Upper lobe of right lung (tissue), 1 donor: ENCODE measurements around the gene SPIRE1. TPM values are rescaled to one million over a fixed set of nuclear protein-coding genes. Genes with fewer than 3 reads are reported as not detected.
A peak's percentile ranks its signal among the peaks of the same experiment; 100 is the strongest.
"Not testable (repeated sequence)": the region's sequence is repeated elsewhere in the genome, so short reads cannot be mapped to it uniquely, and the experiment has no call there.

Source experiments
- ATAC-seq: fragments of 200-7000 bp; cut with Tn5 transposase; one replicate; pipeline ENCODE4 v1.9.1; 2020; ENCODE audit warnings: mild to moderate bottlenecking, moderate library complexity
- DNase-seq: peaks from one replicate; pipeline ENCODE4 v3.0.0-alpha.2; 2020
- H3K27ac ChIP-seq: fragments of 200-600 bp; one replicate; pipeline ENCODE4 v1.8.0; 2022
- H3K27me3 ChIP-seq: fragments of 200-600 bp; one replicate; pipeline ENCODE4 v1.8.0; 2022; ENCODE audit warnings: mild to moderate bottlenecking
- H3K36me3 ChIP-seq: fragments of 200-600 bp; one replicate; pipeline ENCODE4 v1.8.0; 2022
- H3K4me1 ChIP-seq: fragments of 200-600 bp; one replicate; pipeline ENCODE4 v1.8.0; 2022
- H3K4me3 ChIP-seq: fragments of 200-600 bp; one replicate; pipeline ENCODE4 v1.8.0; 2022; ENCODE audit warnings: mild to moderate bottlenecking
- H3K9me3 ChIP-seq: fragments of 200-600 bp; one replicate; pipeline ENCODE4 v1.8.0; 2022
- intact Hi-C: fragments of 100-400 bp; cut with DNase I; formaldehyde crosslinking; loops from one replicate; pipeline ENCODE4 v1.11.0; 2022
- total RNA-seq: library from RNA; stranded (reverse); fragmentation: NEBNext Ultra II Directional; extraction: Animal tissue kit (Norgen Biotek cat#: 25700); gene quantifications from one replicate; pipeline ENCODE4 v1.2.1, GENCODE V29; 2021
- TF ChIP-seq, protein P1 (sequence below): fragments of 200-600 bp; IDR thresholded peaks from one replicate; pipeline ENCODE4 v1.8.0; 2022; ENCODE audit warnings: antibody characterized with exemption
- donor health status: DM: no; HTN: yes; CAD: no; lungs with severe emphysema.

Gene SPIRE1
- total RNA-seq, 1 donor from 2014 or later, result 48.2 TPM

- DNase-seq (no peak), ATAC-seq (no peak)
- Histone ChIP-seq H3K27ac (no peak overlapping the region), H3K4me3 (no peak overlapping the region), H3K27me3 (no peaks in the 10 kb centered on the region), H3K36me3 (peaks cover 47% of the 10 kb centered on the region), H3K4me1 (no peaks in the 10 kb centered on the region), H3K9me3 (no peaks in the 10 kb centered on the region)
- intact Hi-C loops, result no loop called here
- TF ChIP-seq, protein P1, sequence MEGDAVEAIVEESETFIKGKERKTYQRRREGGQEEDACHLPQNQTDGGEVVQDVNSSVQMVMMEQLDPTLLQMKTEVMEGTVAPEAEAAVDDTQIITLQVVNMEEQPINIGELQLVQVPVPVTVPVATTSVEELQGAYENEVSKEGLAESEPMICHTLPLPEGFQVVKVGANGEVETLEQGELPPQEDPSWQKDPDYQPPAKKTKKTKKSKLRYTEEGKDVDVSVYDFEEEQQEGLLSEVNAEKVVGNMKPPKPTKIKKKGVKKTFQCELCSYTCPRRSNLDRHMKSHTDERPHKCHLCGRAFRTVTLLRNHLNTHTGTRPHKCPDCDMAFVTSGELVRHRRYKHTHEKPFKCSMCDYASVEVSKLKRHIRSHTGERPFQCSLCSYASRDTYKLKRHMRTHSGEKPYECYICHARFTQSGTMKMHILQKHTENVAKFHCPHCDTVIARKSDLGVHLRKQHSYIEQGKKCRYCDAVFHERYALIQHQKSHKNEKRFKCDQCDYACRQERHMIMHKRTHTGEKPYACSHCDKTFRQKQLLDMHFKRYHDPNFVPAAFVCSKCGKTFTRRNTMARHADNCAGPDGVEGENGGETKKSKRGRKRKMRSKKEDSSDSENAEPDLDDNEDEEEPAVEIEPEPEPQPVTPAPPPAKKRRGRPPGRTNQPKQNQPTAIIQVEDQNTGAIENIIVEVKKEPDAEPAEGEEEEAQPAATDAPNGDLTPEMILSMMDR, result no peak
Observed at GRCh38 chr18:12491611-12492435, 166.1 kb downstream of the SPIRE1 start.

GRCh38 chr18:12485479-12486105 is 172.3 kb downstream of the SPIRE1 start:
- ATAC-seq (no peak), DNase-seq (no peak)
- no peaks in the 10 kb centered on the region for H3K4me1 ChIP-seq
- no peak overlapping the region for H3K4me3 ChIP-seq
- H3K27ac ChIP-seq, result no peak overlapping the region
- H3K9me3 ChIP-seq, result no peaks in the 10 kb centered on the region
- H3K27me3 ChIP-seq, result no peaks in the 10 kb centered on the region
- TF ChIP-seq, protein P1, result no peak
- intact Hi-C loops, result no loop called here
- H3K36me3 ChIP-seq, result peaks cover 11% of the 10 kb centered on the region

GRCh38 chr18:12481915-12482314 is 176.0 kb downstream of the SPIRE1 start:
- DNase-seq, H3K27ac ChIP-seq, ATAC-seq, H3K9me3 ChIP-seq, H3K4me3 ChIP-seq, intact Hi-C loops, H3K4me1 ChIP-seq, H3K27me3 ChIP-seq: not testable (repeated sequence)
- H3K36me3 ChIP-seq, result peaks cover 18% of the 10 kb centered on the region

- TF ChIP-seq, protein P1, result no peak
- Histone ChIP-seq H3K4me3 (no peak overlapping the region), H3K27me3 (no peaks in the 10 kb centered on the region), H3K36me3 (peaks cover 21% of the 10 kb centered on the region), H3K9me3 (no peaks in the 10 kb centered on the region), H3K4me1 (no peaks in the 10 kb centered on the region), H3K27ac (no peak overlapping the region)
- DNase-seq (no peak), ATAC-seq (no peak)
- intact Hi-C loops, result no loop called here
Observed at GRCh38 chr18:12479982-12480381, 177.9 kb downstream of the SPIRE1 start.

- no peak for DNase-seq
- TF ChIP-seq, protein P1, result no peak
- Histone ChIP-seq H3K27me3 (no peaks in the 10 kb centered on the region), H3K27ac (no peak overlapping the region), H3K9me3 (no peaks in the 10 kb centered on the region), H3K36me3 (peaks cover 21% of the 10 kb centered on the region), H3K4me1 (no peaks in the 10 kb centered on the region), H3K4me3 (no peak overlapping the region)
- intact Hi-C loops, result no loop called here
- no peak for ATAC-seq
Observed at GRCh38 chr18:12479536-12479935, 178.4 kb downstream of the SPIRE1 start.

GRCh38 chr18:12478269-12479047 is 179.4 kb downstream of the SPIRE1 start:
- Histone ChIP-seq H3K9me3 (no peaks in the 10 kb centered on the region), H3K36me3 (peaks cover 21% of the 10 kb centered on the region), H3K4me3 (no peak overlapping the region), H3K27ac (no peak overlapping the region), H3K27me3 (no peaks in the 10 kb centered on the region), H3K4me1 (no peaks in the 10 kb centered on the region)
- ATAC-seq, result peak; percentile 41
- no peak for DNase-seq
- intact Hi-C loops, result no loop called here
- TF ChIP-seq, protein P1, result no peak
